Activated CD4-positive, alpha-beta T cell treated with anti-CD3 and anti-CD28 coated beads, Interleukin-2, amount 10 ng/mL, durations not matched to agents 24 days and 14 days (primary cell): Measurements from ENCODE around the gene TYW1. TPM values are rescaled to one million over a fixed set of nuclear protein-coding genes. Genes with fewer than 3 reads are reported as not detected.
"Not testable (repeated sequence)": the region's sequence is repeated elsewhere in the genome, so short reads cannot be mapped to it uniquely, and the experiment has no call there.

Experiments
- DNase-seq: peaks from one replicate; pipeline ENCODE4 v3.0.0; 2022
- H3K27ac Mint-ChIP-seq: one replicate; pipeline ENCODE4 v1.8.0; 2022; ENCODE audit warnings: mild to moderate bottlenecking, mixed read lengths
- H3K27me3 Mint-ChIP-seq: one replicate; pipeline ENCODE4 v1.8.0; 2022; ENCODE audit warnings: mixed read lengths
- H3K36me3 Mint-ChIP-seq: one replicate; pipeline ENCODE4 v1.8.0; 2022; ENCODE audit warnings: low read depth, mild to moderate bottlenecking, mixed read lengths
- H3K4me1 Mint-ChIP-seq: one replicate; pipeline ENCODE4 v1.8.0; 2021; ENCODE audit warnings: mixed read lengths
- H3K4me3 Mint-ChIP-seq: one replicate; pipeline ENCODE4 v1.8.0; 2022; ENCODE audit warnings: mild to moderate bottlenecking, moderate library complexity, mixed read lengths
- H3K9me3 Mint-ChIP-seq: one replicate; pipeline ENCODE4 v1.8.0; 2021; ENCODE audit warnings: mixed read lengths
- intact Hi-C: fragments of 100-400 bp; cut with micrococcal nuclease; formaldehyde crosslinking; loops from one replicate; pipeline ENCODE4 v1.15.1; 2023
- total RNA-seq: library from RNA; stranded (reverse); gene quantifications from 2 replicates; pipeline ENCODE4 v1.2.3, GENCODE V29; 2022

Gene TYW1
- total RNA-seq, 1 donor from 2014 or later = 21.1 TPM

DNA sequence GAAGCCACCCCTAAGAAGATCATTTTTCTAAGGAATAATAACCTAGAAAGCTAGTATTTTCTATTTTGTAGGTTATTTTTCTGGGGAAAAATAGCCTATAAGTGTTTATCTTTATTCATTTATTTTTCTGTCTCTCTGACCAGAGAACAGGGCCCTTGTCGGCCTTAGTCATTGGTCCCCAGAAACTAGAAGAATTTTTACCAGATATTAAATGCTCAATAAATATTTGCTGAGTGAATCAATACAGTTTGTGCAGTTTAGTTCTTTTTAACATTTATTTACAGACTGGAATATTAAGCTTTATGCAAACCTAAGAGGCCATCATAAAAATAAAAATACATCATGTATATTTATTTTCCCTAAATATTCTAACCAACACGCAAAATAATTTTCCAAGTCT is 144.4 kb downstream of the TYW1 start:
- H3K27me3 Mint-ChIP-seq, H3K4me1 Mint-ChIP-seq, H3K4me3 Mint-ChIP-seq, DNase-seq, intact Hi-C loops, H3K36me3 Mint-ChIP-seq, H3K27ac Mint-ChIP-seq, H3K9me3 Mint-ChIP-seq: not testable (repeated sequence)

DNA sequence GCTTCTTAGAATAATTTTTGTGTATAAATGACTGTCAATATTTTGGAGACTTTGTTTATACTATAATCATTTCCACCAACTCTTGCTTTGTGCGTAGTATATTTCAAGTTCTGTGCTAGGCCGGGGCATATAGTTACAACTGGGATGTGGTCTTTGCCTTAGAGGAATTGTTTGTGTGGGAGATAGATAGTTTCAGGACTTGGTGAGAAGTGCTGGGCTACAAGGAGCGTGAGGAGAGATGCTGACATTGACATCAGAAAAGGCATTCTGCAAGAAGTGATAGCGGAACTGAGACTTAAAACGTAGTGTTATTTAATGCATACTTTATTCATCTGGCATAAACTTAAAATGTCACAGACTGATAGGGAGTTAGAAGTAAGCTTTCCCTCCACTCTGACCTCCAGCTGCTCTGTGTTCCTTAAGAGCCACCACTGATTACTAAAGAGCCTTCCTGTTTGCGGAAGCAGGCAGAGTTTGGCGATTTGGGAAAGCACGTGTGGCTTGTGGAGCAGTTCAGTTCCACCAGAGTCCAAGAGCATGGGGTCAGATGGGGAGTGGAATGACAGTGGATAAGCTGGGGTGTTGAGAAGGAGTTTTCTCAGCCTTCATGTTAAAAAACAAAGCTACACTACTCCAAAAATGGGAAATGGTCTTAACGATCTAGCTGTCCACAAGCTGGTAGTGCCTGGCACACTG is 146.6 kb downstream of the TYW1 start:
- H3K9me3 Mint-ChIP-seq, H3K27ac Mint-ChIP-seq, H3K4me3 Mint-ChIP-seq, intact Hi-C loops, H3K36me3 Mint-ChIP-seq, DNase-seq, H3K27me3 Mint-ChIP-seq, H3K4me1 Mint-ChIP-seq: not testable (repeated sequence)

DNA sequence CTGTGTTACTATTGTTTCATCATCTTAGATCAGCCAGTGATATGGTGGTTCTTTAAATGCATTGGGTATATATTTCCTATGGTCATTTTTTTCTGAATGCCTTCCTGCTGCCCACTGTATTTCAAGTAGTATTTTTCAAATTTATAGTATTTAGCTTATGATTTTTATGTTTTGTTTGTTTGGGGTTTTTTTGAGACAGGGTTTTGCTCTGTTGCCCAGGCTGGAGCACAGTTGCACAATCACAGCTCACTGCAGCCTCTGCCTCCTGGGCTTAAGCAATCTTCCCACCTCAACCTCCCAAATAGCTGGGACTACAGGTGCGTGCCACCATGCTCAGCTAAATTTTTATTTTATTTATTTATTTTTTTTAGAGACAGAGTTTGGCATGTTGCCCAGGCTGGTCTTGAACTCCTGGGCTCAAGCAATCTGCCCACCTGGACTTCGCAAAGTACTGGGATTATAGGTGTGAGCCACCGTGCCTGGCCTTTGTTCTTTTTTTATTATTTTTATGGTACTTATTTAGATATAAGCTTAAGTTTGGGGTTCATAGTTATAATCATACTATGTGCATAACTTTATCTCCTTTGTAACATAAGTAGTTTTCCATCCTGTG is 149.1 kb downstream of the TYW1 start:
- H3K27ac Mint-ChIP-seq, intact Hi-C loops, H3K4me1 Mint-ChIP-seq, H3K36me3 Mint-ChIP-seq, H3K27me3 Mint-ChIP-seq, DNase-seq, H3K9me3 Mint-ChIP-seq, H3K4me3 Mint-ChIP-seq: not testable (repeated sequence)

DNA sequence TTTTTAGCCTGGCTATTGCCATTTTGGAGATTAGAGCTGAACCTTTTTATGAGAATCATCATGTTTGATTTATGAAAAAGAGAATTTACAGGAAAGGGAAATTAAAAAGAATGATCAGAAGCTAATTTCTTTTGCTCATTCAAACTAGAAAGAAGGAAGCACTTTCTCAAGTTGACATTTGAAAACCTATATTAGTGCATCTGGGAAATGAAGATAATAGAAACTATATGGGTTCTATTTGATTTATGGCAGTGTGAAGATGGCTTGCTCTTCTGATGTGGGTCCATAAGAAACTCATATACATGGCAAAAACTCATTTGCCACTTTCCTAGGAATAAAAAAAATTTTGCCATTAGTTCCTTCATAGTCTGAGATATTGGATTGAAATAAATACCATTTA is 152.5 kb downstream of the TYW1 start:
- Mint-ChIP-seq H3K36me3 (peaks cover 15% of the 10 kb centered on the region), H3K9me3 (peaks cover 13% of the 10 kb centered on the region)
- H3K27me3 Mint-ChIP-seq, H3K27ac Mint-ChIP-seq, DNase-seq, H3K4me1 Mint-ChIP-seq, intact Hi-C loops, H3K4me3 Mint-ChIP-seq: not testable (repeated sequence)

DNA sequence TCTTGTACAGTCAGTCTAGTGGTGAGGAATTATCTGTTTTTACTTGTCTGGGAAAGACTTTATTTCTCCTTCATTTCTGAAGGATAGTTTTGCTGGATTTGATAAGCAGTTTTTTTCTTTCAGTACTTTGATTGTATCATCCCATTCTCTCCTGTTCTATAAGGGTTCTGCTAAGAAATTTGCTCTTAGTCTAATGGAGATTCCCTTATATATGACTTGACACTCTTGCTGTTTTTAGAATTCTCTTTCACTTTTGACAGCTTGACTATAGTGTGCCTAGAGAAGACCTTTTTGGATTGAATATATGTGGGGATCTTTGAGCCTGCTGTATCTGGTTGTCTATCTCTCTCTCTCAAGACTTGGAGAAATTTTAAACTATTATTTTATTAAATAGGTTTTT is 157.7 kb downstream of the TYW1 start:
- H3K4me1 Mint-ChIP-seq, DNase-seq, H3K4me3 Mint-ChIP-seq, intact Hi-C loops, H3K27me3 Mint-ChIP-seq, H3K27ac Mint-ChIP-seq: not testable (repeated sequence)
- Mint-ChIP-seq H3K36me3 (peaks cover 26% of the 10 kb centered on the region), H3K9me3 (peaks cover 16% of the 10 kb centered on the region)

DNA sequence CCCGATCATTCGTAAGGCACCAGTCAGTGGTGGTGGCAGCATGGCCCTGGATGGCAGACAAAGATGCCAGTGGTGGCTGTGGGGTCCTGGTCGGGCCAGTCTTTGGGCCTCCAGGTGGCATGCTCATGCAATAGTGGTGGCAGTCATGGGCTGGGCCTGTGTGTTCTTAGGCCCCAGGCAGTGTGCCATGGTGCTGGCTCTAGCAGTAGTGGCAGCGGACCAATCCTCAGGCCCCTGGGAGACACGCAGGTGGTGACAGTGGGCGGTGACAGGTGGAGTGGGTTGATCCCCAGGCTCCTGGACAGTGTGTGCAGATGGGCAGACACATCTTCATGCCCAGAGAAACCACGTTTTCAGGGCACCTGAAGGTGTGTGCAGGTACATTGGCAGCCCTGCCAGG is 159.4 kb downstream of the TYW1 start:
- intact Hi-C loops, H3K27ac Mint-ChIP-seq, H3K27me3 Mint-ChIP-seq, DNase-seq, H3K4me1 Mint-ChIP-seq, H3K4me3 Mint-ChIP-seq: not testable (repeated sequence)
- peaks cover 26% of the 10 kb centered on the region for H3K36me3 Mint-ChIP-seq
- H3K9me3 Mint-ChIP-seq = peaks cover 16% of the 10 kb centered on the region

DNA sequence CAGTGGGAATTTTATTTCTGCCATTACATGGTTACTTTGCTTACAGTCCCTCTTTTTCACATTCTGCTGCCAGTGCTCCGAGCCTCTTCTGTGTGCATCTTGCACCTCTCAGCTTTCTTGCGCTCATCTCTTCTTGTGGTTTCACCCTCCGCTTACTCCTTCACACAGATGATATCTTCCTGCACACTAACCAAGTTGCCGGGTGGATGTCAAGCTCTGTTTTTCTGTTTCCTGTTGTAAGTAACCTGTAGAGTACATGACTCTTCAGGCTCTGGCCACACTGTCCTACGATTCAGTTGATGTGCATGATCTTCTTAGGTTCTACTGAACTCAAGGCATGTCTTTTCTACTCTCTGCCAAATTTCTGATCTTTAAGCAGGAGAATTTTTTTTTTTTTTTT is 166.7 kb downstream of the TYW1 start:
- H3K9me3 Mint-ChIP-seq, intact Hi-C loops, H3K36me3 Mint-ChIP-seq, H3K4me3 Mint-ChIP-seq, H3K27ac Mint-ChIP-seq, H3K27me3 Mint-ChIP-seq: not testable (repeated sequence)
- H3K4me1 Mint-ChIP-seq = peaks cover 11% of the 10 kb centered on the region
- peak; percentile 58 for DNase-seq

DNA sequence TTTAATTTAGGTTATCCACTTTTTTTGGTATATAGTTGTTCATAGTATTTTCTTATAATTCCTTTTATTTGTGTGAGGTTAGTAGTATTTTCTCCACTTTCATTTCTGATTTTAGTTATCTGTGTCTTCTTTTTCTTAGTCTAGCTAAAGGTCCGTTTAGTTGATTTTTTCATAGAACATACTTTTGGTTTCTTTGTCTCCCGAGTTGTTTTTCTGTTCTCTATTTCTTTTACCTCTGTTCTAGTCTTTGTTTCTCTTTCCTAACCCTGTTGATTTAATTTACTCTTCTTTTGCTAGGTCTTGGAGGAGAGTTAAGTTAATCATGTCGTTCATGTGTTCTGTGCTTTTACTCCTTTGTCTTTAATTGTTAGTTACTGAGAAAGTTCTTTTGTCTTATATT is 174.5 kb downstream of the TYW1 start:
- peak overlapping the region; percentile 27 for H3K4me3 Mint-ChIP-seq
- H3K27ac Mint-ChIP-seq, H3K27me3 Mint-ChIP-seq, H3K36me3 Mint-ChIP-seq, intact Hi-C loops, DNase-seq, H3K4me1 Mint-ChIP-seq, H3K9me3 Mint-ChIP-seq: not testable (repeated sequence)

DNA sequence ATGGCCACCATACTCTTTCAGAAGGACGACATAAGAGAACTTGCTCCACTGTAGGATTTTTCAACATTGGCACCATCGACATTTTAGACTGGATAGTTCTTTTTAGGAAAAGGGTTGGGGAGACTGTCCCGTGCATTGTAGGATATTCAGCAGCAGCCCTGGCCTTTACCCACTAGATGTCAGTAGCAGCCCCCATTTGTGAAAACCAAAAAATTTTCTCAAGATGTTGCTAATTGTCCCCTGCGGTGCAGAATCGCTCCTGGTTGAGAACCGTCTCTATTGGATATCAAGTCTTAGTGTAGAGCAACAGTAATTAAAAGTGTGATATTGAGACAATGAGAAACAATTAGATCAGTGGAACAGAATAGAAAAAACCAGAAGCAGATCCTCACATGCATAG is 180.1 kb downstream of the TYW1 start:
- H3K36me3 Mint-ChIP-seq, intact Hi-C loops, H3K4me1 Mint-ChIP-seq, H3K27ac Mint-ChIP-seq, DNase-seq, H3K9me3 Mint-ChIP-seq, H3K27me3 Mint-ChIP-seq, H3K4me3 Mint-ChIP-seq: not testable (repeated sequence)

DNA sequence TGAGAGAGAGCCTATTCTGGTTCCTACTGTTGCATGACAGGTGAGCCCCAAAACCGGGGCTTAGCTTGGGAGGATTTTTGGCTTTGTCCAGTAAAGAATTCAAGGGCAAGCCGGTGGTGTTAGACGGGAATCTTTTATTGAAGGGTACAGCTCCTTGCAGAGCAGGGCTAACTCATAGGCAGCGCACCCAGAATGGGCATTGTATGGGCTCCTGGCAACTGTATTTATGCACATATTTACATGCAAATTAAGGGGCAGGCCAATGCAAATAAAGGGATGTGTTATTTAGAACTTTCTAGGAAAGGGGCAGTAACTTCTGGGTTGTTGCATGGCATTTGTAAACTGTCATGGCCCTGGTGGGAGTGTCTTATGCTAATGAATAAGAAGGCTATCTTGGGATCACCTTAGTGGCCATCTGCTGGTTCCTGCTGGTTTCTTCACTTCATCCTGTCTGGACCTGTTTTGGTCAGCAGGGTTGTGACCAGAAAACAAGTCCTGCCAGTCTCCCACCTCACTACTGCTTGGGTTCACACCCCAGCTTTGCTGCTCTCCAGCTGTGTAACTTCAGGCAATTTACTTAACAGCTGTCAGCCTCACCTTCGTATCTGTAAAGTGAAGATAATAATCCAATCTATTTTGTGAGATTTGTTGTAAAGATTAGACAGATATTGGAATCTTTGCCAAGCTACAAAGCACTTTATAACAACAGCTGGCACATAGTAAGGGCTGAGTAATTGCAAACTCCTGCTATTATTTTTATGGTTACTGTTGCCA is 182.5 kb downstream of the TYW1 start:
- H3K9me3 Mint-ChIP-seq, H3K36me3 Mint-ChIP-seq, H3K27ac Mint-ChIP-seq, H3K27me3 Mint-ChIP-seq, DNase-seq, intact Hi-C loops, H3K4me3 Mint-ChIP-seq, H3K4me1 Mint-ChIP-seq: not testable (repeated sequence)

DNA sequence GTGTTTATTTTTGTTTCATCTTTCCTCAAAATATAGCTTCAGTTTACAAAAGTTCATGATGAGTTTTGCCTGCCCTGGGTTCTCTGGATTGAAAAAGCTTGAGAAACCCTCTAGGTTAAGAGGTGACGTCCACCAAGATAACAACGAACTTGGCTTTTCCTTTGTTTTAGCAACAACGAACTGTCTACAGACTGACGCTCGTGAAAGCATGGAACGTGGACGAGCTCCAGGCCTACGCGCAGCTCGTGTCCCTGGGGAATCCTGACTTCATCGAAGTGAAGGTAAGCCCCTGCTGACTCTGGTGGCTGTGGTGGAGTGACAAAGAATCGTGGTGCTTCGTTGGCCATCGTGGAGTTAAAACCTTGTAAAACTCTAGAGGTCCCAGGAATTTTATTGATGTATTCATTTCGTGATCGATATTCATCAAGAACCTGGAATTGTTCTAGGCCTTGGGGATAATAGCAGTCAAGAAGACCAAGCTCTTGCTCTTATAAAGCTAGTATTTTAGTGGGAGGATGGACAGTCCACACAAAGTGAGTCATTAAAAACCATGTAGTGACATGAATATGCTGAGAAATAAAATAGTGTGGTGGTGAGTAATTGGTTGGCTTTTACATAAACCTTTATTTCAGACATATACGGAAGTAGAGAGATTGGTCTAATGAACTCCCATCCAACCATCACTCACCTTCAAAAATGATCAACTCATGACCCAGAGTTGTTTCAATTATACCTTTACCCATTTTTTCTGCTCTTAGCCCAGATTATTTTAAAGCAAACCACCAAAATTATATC is 186.5 kb downstream of the TYW1 start:
- H3K4me3 Mint-ChIP-seq, H3K4me1 Mint-ChIP-seq, H3K27me3 Mint-ChIP-seq, intact Hi-C loops, H3K36me3 Mint-ChIP-seq, H3K27ac Mint-ChIP-seq, DNase-seq, H3K9me3 Mint-ChIP-seq: not testable (repeated sequence)

DNA sequence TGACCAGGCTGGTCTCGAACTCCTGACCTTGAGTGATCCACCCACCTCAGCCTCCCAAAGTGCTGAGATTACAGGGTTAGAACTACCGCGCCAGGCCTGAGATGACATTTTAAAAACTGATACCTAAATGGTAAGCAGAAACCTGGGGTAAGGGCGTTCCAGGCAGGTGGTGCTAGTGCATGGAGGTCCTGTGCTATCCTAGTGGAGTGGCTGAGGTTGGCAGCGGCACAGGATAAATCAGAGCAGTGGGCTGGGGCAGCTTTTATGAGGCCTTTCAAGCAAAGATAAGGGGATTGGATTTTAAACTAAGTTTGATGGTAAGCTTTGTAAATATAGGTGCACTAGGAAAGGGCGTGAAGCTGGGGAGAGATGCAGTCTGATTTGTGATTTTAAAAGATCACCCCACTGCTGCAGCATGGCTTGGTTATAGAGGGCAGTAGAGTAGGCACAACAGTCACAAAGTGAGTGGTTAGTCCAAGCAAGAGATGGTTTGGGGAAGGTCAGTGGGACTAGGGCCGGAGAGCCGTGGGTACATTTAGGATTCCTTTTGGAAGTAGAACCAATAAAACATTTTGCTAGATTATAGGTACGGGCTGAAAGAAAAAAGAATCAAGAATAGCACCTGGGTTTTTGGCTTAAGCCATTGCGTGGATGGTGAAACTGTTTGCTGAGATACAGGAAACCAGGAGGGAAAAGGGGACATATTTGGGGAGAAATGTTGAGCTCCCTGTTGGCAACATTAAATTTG is 188.5 kb downstream of the TYW1 start:
- DNase-seq, H3K27ac Mint-ChIP-seq, H3K4me3 Mint-ChIP-seq, intact Hi-C loops, H3K36me3 Mint-ChIP-seq, H3K27me3 Mint-ChIP-seq, H3K9me3 Mint-ChIP-seq, H3K4me1 Mint-ChIP-seq: not testable (repeated sequence)

DNA sequence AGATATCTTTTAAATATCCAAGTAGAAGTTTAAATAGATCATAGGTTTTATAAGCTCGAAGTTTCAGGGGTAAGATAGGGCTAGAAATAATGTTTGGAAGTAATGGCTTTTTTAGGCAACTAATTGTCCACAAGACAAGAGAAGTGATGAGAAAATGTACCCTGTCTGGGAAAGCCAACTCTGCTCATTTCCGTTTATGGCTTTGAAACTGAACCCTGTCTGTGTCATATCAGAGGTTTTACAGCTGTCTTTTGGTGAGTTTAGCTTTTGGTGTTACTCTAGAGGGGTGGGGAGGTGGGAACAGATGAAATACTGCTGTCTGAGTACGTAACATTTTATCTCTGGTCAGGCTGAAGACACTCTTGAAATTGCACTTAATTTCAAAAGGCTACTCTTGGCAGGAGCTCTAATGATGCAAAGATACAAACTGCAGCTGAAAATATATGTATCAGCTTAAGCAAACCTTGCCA is 189.1 kb downstream of the TYW1 start:
- H3K27ac Mint-ChIP-seq, H3K4me1 Mint-ChIP-seq, H3K36me3 Mint-ChIP-seq, intact Hi-C loops, H3K9me3 Mint-ChIP-seq, DNase-seq, H3K27me3 Mint-ChIP-seq, H3K4me3 Mint-ChIP-seq: not testable (repeated sequence)
